ENCODE measurements around the gene MINK1.
"Not testable (repeated sequence)": the region's sequence is repeated elsewhere in the genome, so short reads cannot be mapped to it uniquely, and the experiment has no call there.

Gene MINK1

GRCh38 chr17:4812690-4813089 lies 20.4 kb upstream of the MINK1 start:
- DNase-seq, result no peak

DNA sequence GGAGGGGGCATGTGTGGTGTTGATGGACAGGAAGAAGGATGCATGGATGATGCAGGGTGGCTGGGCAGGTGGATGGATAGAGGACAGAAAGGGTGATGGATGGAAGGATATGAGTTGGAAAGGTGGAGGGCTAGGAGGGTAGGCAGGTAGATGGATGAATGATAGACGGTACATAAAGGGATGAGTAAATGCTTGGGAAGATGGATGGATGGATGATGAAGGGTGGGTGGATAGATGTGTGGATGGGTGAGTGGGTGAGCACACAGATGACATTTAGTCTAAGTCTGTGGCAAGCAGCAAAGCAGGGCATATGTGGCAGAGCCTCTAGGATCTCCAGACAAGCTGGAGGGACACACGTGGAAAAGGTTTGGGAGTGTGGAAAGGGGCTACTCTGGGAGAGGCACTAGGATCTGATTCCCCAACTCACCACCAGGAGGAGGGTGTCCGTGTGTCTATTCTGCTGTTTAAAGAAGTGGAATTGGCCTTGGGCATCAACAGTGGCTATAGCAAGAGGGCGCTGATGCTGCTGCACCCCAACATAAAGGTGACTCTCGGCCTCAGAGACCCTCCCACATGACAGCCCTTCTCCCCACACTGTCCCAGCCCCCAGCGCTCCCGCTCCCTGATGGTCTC lies 18.0 kb upstream of the MINK1 start:
- no peak for DNase-seq

DNA sequence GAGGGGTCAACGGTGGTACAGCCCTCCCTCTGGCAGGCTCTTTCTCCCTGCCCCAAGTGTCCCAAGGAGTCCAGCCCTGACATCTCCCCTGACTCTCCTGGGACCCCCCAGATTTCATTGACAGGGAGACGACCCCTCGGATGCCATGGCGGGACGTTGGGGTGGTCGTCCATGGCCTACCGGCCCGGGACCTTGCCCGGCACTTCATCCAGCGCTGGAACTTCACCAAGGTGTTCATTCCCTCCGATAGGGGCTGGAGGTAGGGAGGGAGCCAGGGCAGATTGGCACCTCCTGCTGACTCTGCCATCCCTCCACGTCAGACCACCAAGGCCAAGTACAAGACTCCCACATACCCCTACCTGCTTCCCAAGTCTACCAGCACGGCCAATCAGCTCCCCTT lies 16.3 kb upstream of the MINK1 start:
- no peak for DNase-seq

DNA sequence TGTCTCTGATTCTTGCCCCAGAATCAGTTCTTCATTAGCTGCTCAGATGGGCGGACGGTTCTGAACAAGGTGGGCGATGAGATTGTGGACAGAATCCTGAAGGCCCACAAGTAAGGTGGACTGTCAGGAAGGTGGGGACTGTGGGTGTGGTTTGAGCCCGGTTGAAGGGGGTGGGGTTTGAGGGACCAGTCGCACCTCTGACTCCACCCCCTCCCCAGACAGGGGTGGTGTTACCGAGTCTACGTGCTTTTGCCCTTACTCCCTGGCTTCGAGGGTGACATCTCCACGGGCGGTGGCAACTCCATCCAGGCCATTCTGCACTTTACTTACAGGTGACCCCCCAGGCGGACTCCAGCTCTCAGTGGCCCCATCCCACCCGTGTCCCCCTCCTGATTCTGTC lies 14.9 kb upstream of the MINK1 start:
- no peak for DNase-seq

DNA sequence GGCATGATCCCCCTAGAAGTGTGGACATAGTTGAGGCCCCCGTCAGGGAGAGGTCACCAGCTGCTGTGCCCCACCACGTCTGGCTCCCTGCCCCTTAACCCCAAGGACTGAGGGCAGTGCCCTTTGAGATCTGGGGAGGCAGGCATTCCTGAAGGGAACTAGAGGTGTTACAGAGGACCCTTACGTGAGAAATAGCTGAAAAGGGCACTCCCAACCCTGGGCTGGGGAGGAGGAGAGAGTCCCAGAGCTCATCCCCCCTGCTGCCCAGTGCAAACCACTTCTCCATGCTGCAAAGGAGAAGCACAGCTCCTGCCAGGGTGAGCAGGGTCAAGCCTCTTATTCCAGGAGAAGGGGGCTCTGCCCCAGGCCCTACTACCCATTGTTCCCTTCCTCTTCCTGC lies 10.3 kb upstream of the MINK1 start:
- DNase-seq, result no peak

GRCh38 chr17:4823373-4824089 lies 9.6 kb upstream of the MINK1 start:
- peak; percentile 31 for DNase-seq

DNA sequence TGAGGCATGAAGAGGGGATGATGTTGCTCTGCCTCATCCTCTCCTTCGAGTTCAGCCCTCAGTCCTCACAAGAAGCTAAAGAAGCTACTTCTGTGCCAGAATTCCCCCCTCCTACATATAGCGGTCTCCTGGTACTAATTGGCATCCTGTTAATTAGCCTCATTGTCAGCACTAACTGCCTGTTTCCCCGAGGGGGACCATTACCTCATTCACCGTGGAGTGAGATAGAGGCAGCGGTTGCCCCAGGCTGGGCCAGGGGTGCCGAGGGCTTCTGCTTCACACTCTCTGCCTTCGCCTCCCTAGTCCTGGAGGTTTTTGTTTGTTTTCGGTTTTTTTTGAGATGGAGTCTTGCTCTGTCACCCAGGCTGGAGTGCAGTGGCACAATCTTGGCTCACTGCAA lies 5.7 kb upstream of the MINK1 start:
- no peak for DNase-seq

- not testable (repeated sequence) for DNase-seq
Measured at GRCh38 chr17:4832829-4833177, 337 bp upstream of the MINK1 start.

- DNase-seq, result peak; percentile 6
Measured at GRCh38 chr17:4833941-4834680, 971 bp downstream of the MINK1 start.

DNA sequence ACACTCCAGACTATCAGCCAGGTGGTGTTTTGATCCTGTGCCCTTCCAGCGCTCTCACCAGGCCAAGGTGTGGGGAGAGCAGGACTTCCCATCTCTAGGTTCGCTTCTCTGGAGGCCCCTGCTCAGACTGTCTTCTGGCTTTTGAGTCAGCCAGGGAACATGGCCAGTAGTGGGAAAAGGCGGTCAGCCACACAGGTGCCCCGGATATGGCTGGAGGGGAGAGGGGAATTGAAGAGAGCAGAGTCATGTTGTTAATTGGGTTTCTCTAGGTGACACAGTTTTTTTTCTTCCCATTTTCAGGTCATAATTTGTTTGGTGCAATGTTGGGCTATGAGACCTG lies 1.5 kb downstream of the MINK1 start:
- DNase-seq, result no peak

DNA sequence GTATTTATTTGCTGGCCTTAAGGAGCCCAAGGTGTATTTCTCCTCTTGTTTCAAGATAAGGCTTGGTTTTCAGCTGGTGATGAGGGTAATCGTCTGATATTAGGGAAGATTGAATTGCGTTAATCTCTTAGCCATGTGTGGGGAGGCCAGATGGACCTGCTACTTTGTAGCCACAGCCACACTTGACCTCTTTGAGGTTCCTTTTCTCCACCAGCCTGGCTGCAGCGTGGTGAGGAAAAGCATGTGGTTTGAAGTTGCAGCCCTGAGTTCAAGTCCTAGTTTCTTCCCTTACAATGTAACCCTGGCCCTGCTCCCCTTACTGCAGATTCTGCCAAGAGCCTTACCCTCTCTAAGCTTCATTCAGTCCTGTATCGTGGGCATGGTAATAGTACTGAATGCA lies 3.1 kb downstream of the MINK1 start:
- DNase-seq, result no peak

DNA sequence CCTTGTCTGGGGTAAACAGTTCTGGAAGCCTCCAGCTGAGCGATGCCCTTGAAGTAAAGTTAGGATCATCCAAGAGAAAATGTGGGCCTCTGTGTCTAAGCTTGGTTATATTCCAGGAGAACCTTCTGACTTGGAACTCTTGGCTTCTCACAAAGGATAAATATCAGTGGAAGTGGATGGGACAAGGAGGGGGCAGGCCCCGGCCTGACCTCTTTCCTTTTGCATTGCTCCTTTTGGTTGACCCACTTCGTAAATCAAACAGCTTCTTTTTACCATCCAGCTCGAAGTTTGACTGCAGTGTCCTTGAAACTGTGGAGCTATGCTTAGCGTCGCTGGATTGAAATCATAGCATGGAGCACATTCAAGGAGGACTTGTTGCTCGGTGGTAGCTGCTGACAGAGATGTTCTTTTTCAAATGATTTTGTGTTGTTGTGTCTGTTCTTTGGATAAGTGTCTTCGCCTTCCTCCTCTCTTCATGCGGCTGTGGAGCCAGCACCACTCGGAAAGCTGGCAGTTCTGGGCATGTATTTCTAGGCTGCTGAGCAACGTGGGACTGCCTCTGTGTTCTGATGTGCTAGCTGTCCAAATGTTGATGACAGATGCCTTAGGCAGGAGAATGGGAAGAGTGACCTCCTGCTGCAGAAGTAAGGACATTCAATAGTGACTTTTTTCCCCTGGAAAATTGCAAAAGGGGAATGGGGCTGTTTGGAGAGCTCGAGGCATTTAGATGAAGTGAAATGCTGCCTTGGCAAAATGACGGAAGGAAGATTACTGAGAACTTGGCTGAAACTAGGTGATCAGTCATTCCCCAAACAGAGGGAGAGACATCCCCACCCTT lies 4.5 kb downstream of the MINK1 start:
- DNase-seq, result no peak

DNA sequence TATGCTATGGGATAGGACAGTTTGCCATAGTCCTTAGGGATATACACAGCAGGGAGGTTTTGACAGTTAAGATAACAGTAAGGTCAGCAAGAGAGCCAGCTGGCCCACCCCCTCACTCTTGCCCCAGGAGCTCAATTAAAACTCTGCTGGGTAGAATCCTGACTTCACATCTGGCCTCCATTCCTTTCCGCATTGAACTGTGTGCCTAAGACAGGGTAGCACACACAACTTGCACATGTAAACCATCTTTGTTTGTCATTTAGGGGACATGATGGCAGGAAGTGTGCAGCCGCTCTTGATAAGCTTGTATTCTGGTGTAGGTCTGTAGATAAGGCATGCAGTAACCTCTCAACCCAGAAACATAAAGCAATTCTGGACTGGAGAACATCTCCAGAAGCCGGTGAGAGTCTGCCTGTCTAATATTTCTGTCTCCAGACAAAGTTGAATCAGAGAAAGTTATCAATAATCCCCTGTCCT lies 5.2 kb downstream of the MINK1 start:
- no peak for DNase-seq

GRCh38 chr17:4839221-4839620 lies 6.1 kb downstream of the MINK1 start:
- DNase-seq, result no peak

GRCh38 chr17:4839965-4840892 lies 7.1 kb downstream of the MINK1 start:
- no peak for DNase-seq

GRCh38 chr17:4840893-4841242 lies 7.7 kb downstream of the MINK1 start:
- DNase-seq, result no peak

GRCh38 chr17:4842376-4842775 lies 9.2 kb downstream of the MINK1 start:
- no peak for DNase-seq

- DNase-seq, result no peak
Measured at GRCh38 chr17:4843321-4844000, 10.3 kb downstream of the MINK1 start.

DNA sequence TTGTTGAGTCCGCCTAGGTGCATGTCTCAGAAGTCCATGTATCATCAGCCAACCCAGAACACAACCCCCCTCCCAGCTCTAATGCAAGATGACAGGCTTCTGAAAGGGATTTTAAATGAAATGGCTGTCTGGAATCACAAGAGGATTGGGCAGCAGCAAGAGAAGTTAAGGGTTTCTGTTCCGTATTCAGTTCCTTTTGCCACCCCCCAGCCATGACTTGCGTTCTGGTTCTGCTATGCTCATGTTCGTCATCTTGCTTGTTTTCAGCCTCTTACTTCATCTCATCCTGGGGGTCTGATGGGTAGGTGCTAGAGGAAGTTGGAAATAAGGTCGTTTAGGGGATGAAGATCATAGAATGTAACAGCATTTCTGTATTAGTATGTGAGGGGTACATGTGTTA lies 12.0 kb downstream of the MINK1 start:
- no peak for DNase-seq

DNA sequence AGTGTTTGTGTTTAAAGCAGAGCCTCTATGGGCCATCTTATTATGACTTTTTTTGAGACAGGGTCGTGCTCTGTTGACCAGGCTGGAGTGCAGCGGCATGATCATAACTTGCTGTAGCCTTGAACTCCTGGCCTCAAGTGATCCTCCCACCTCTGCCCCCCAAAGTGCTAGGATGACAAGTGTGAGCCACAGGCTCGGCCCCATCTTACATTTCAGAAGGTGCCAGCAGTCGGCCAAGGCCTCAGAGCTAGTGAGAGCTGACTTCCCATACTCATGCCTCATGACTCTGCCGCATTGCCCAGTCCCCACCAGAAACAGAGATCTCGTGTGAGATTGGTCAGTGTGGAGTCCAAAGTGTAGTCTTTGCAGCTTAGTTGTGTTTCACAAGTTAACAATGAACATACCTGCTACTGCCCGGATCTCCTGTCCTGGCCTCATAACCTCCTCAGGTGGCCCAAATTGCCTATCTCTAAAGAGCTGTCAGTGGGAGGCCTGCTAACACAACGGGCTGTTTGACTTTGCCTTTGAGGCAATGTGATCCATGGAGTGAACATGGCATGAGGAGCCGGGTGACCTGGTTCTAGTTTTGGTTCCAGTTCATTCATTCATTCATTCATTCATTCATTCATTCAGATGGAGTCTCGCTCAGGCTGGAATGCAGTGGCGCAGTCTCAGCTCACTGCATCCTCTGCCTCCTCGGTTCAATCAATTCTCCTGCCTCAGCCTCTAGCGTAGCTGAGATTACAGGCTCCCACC lies 13.7 kb downstream of the MINK1 start:
- no peak for DNase-seq

- no peak for DNase-seq
Measured at GRCh38 chr17:4849011-4849536, 15.9 kb downstream of the MINK1 start.
